HFFc6 (cell line): ENCODE data around the gene FERD3L. TPM values are rescaled to one million over a fixed set of nuclear protein-coding genes. Genes with fewer than 3 reads are reported as not detected.

Experiments
- DNase-seq: peaks from one replicate; pipeline ENCODE4 v3.0.0-alpha.2; 2018
- H3K27ac Mint-ChIP-seq: 2 replicates; pipeline ENCODE4 v1.8.0; 2020; ENCODE audit warnings: mild to moderate bottlenecking, mixed read lengths
- H3K27me3 Mint-ChIP-seq: 2 replicates; pipeline ENCODE4 v1.8.0; 2021; ENCODE audit warnings: mild to moderate bottlenecking, moderate library complexity, mixed read lengths; ENCODE audit not compliant: insufficient read depth
- H3K36me3 Mint-ChIP-seq: 2 replicates; pipeline ENCODE4 v1.8.0; 2021; ENCODE audit warnings: low read depth, mixed read lengths
- H3K4me1 Mint-ChIP-seq: 2 replicates; pipeline ENCODE4 v1.8.0; 2020; ENCODE audit warnings: low read depth, mixed read lengths
- H3K4me3 Mint-ChIP-seq: 2 replicates; pipeline ENCODE4 v1.8.0; 2020; ENCODE audit warnings: mild to moderate bottlenecking, moderate library complexity, mixed read lengths
- H3K9me3 Mint-ChIP-seq: 2 replicates; pipeline ENCODE4 v1.8.0; 2020; ENCODE audit warnings: mild to moderate bottlenecking, mixed read lengths
- CTCF ChIP-seq: fragments of 200-600 bp; sonication (generic); IDR thresholded peaks from 2 replicates; pipeline ENCODE4 v1.5.0; 2021; ENCODE audit warnings: antibody characterized with exemption, mild to moderate bottlenecking
- total RNA-seq, 6 experiments: library from RNA; stranded (reverse); fragmentation: NEBNext Ultra II Directional; extraction: Animal tissue kit (Norgen Biotek cat#: 25700); gene quantifications; 2 replicates in 1 of 6; 3 replicates in 5 of 6; pipeline ENCODE4 v1.2.3, GENCODE V29; 2021

Gene FERD3L
- total RNA-seq, 6 experiments from 2014 or later = not detected

DNA sequence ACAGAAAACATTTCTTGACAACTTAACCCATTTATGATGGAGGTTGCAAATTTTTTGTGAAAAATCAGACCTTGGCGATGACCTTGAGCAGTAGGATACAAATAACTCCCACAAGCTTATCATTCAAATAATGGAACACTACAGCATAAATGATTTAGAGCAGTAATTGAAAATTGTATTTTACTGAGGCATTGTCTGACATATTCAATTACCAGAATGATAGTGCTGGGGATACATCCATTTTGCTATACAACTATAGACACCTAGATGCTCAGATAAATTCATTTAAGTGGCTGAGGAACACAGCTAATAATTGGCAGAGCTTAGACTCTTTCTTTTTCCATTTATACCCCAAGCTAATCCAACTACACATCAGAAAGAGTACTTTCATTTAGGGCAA, 46.7 kb downstream of the FERD3L start:
- Mint-ChIP-seq H3K4me1 (peaks cover 93% of the 10 kb centered on the region), H3K36me3 (no peaks in the 10 kb centered on the region), H3K4me3 (peak overlapping the region; percentile 76), H3K9me3 (no peaks in the 10 kb centered on the region), H3K27ac (peak overlapping the region; percentile 56), H3K27me3 (peaks cover 1% of the 10 kb centered on the region)
- no peak for TF ChIP-seq CTCF
- DNase-seq = no peak

DNA sequence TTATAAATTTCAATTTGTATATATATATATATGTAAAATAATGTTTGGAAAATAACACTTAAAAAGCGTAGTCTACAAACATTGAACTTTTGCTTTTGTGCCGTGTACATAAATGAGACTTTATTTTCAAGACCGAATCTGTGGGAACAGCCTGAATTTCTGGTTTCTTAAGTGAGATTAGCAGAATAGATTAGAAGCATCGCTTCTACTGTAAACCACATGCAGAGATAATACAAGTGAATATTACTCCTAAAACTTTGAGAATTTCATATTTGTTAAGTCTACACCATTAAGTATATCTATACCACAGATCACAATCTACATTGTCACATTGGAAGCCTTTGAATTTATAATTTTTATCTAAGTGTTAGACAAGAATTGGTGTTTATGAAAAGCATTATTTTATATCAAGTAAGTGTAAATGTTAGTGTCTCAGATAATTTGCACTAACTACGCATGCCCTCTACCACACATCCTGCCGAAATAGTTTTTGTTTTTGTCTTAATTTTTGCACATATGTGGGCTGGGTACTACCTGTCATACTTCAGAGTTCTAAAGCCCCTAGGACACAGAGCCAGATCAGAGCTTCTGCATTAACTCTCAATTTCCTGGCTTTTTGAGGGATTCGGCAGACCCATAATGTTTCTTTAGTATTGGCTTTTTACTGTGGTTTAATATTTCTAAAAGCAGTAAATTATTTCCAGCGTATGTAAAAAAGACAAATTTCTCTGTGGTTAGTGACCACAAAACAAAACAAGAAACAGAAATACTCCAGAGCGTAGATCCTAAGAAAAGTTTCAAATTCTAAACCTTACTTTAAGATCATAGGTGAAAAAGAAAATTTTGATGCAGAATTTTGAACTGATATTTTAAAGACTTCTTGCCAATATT, 47.8 kb downstream of the FERD3L start:
- Mint-ChIP-seq H3K27ac (peak overlapping the region; percentile 57), H3K9me3 (no peaks in the 10 kb centered on the region), H3K36me3 (no peaks in the 10 kb centered on the region), H3K4me3 (peak overlapping the region; percentile 84), H3K27me3 (no peaks in the 10 kb centered on the region), H3K4me1 (peaks cover 82% of the 10 kb centered on the region)
- no peak for DNase-seq
- TF ChIP-seq CTCF = no peak

DNA sequence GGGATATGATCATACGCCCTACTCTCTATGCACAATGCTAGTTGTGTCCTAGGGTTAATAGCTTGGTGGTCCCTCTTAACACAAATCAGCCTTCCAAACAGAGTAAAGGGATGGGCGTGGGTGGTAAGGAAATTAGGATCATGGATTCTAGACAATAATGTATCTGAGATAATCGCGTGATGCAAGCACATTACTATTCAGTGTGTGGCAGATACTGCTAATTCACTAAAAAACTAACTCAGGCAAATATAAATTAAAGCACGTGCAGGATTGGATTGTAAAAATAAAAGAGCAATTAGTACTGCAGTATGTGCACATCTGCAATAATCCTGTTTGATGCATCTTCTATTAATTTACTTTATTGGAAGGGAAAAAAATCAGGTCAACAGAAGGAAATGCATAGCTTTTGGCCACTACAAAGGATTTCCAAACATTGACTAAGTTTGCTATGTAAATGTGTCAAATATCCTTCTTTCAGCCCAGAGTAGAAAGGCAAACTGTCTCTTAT, 49.8 kb downstream of the FERD3L start:
- Mint-ChIP-seq H3K4me3 (no peak overlapping the region; the same call in 1 of the 2 replicates), H3K27me3 (no peaks in the 10 kb centered on the region), H3K9me3 (no peaks in the 10 kb centered on the region), H3K4me1 (peaks cover 74% of the 10 kb centered on the region), H3K27ac (peak overlapping the region; percentile 67), H3K36me3 (no peaks in the 10 kb centered on the region)
- no peak for DNase-seq
- TF ChIP-seq CTCF = no peak

Other genes with a start within 250 kb of the FERD3L start
- gene TWIST1, start 27.8 kb downstream of the FERD3L start, total RNA-seq = 10 to 100 TPM; 37.7 to 47.8 (median 46.9) TPM